Ishikawa (cell line): ENCODE data around the gene GCFC2.

Source experiments
- CEBPB ChIP-seq: IDR thresholded peaks from 2 replicates; pipeline ENCODE4 v1.6.1; 2012
- CREB1 ChIP-seq: IDR thresholded peaks from 2 replicates; pipeline ENCODE4 v1.6.1; 2012; ENCODE audit warnings: low read depth
- EGR1 ChIP-seq: IDR thresholded peaks from 2 replicates; pipeline ENCODE4 v1.6.1; 2012
- EP300 ChIP-seq: IDR thresholded peaks from 2 replicates; pipeline ENCODE4 v1.6.1; 2012; ENCODE audit warnings: borderline replicate concordance
- FOXM1 ChIP-seq: IDR thresholded peaks from 2 replicates; pipeline ENCODE4 v1.6.1; 2012; ENCODE audit warnings: low read depth, borderline replicate concordance
- NFIC ChIP-seq: IDR thresholded peaks from 2 replicates; pipeline ENCODE4 v1.6.1; 2012
- RAD21 ChIP-seq: IDR thresholded peaks from 2 replicates; pipeline ENCODE4 v1.6.1; 2012; ENCODE audit warnings: low read depth
- REST ChIP-seq: IDR thresholded peaks from 2 replicates; pipeline ENCODE4 v1.6.1; 2012; ENCODE audit warnings: low read depth, mild to moderate bottlenecking
- TAF1 ChIP-seq: IDR thresholded peaks from 2 replicates; pipeline ENCODE4 v1.6.1; 2012; ENCODE audit warnings: low read depth, mild to moderate bottlenecking
- TCF12 ChIP-seq: IDR thresholded peaks from 2 replicates; pipeline ENCODE4 v1.6.1; 2012; ENCODE audit warnings: low read depth
- TEAD4 ChIP-seq: IDR thresholded peaks from 2 replicates; pipeline ENCODE4 v1.6.1; 2012
- YY1 ChIP-seq: IDR thresholded peaks from 2 replicates; pipeline ENCODE4 v1.6.1; 2012; ENCODE audit warnings: low read depth
- ZBTB7A ChIP-seq: IDR thresholded peaks from 2 replicates; pipeline ENCODE4 v1.6.1; 2012; ENCODE audit warnings: low read depth
- TF ChIP-seq, protein P1 (sequence below): IDR thresholded peaks from 2 replicates; pipeline ENCODE4 v1.6.1; 2012
- TF ChIP-seq, protein P2 (sequence below): IDR thresholded peaks from 2 replicates; pipeline ENCODE4 v1.6.1; 2012

Gene GCFC2

DNA sequence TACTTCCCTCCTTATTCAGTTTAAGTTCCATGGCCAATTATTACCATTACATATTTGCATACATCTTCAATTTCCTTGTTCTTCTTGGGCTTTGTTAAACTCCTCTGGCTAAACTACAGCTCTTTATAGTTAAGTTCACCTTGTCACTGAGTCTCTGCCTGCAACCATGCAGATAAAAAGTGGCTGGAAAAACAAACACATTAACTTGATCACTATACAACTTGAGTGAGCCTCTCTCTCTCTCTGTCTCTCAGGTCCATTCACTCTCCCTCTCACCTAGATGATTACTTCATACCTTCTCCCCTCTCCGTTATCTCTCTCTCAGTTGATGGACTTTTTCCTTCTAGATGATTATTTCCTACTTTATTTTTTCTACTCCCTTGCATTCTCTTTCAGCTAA, 30.3 kb downstream of the GCFC2 start:
- TF ChIP-seq RAD21 (no peak), NFIC (no peak), YY1 (no peak), ZBTB7A (no peak), CEBPB (no peak), CREB1 (no peak), EP300 (no peak), TAF1 (no peak)
- TF ChIP-seq, protein P1, sequence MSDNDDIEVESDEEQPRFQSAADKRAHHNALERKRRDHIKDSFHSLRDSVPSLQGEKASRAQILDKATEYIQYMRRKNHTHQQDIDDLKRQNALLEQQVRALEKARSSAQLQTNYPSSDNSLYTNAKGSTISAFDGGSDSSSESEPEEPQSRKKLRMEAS: no peak

GRCh38 chr2:75679556-75679955, 31.2 kb downstream of the GCFC2 start:
- TF ChIP-seq EGR1 (no peak), CREB1 (no peak), TAF1 (no peak), RAD21 (no peak), TEAD4 (no peak), NFIC (no peak), YY1 (no peak), ZBTB7A (no peak)
- TF ChIP-seq, protein P1: no peak
- TF ChIP-seq, protein P2, sequence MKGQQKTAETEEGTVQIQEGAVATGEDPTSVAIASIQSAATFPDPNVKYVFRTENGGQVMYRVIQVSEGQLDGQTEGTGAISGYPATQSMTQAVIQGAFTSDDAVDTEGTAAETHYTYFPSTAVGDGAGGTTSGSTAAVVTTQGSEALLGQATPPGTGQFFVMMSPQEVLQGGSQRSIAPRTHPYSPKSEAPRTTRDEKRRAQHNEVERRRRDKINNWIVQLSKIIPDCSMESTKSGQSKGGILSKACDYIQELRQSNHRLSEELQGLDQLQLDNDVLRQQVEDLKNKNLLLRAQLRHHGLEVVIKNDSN: no peak

GRCh38 chr2:75676464-75676863, 34.3 kb downstream of the GCFC2 start:
- TF ChIP-seq YY1 (no peak), FOXM1 (no peak), TCF12 (no peak), TEAD4 (no peak), REST (no peak), ZBTB7A (no peak), TAF1 (no peak), RAD21 (no peak), EP300 (no peak)
- TF ChIP-seq, protein P2: no peak
- TF ChIP-seq, protein P1: no peak

DNA sequence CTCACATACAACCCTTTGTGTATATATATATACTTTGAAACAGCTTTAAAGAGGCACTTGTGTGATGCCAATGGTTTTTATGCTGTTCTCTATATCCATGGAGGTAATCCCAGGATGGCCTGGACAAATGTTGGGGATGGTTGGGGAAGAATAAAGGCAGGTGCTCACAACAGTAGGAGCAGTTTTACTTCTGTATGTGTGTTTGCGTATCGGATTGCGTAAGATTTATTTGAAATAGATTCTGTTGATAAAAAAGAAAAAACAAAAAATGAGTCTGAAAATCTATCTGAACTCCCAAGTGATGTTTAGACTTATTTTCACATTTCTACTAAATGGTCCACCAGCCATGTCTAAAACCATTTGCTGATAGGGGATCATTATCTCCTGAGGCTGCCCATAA, 34.8 kb downstream of the GCFC2 start:
- TF ChIP-seq CEBPB: peak; percentile 52; the same call in 1 of the 2 replicates
- no peak for TF ChIP-seq ZBTB7A

- TF ChIP-seq REST (no peak), YY1 (no peak)
These were observed 42.8 kb downstream of the GCFC2 start for GRCh38 chr2:75667884-75668283.

- no peak for TF ChIP-seq EP300
- TF ChIP-seq, protein P1: no peak
These were observed 43.8 kb downstream of the GCFC2 start for GRCh38 chr2:75666911-75667310.

GRCh38 chr2:75657798-75658197, 52.9 kb downstream of the GCFC2 start:
- TF ChIP-seq CREB1 (no peak), REST (no peak), NFIC (no peak), EGR1 (no peak), FOXM1 (no peak), TEAD4 (no peak), TAF1 (no peak), RAD21 (no peak), YY1 (no peak), ZBTB7A (no peak), TCF12 (no peak), EP300 (no peak), CEBPB (no peak)
- TF ChIP-seq, protein P1: no peak
- TF ChIP-seq, protein P2: no peak
